Upper lobe of left lung (tissue), 4 donors: ENCODE data around the gene OR5AU1.

Experiments
- POLR2A ChIP-seq, 4 donors: fragments of 450-650 bp; IDR thresholded peaks; one replicate each; pipeline ENCODE4 v1.5.1; 2016 to 2017; ENCODE audit warnings: antibody characterized with exemption in 4 of 4, mild to moderate bottlenecking in 2 of 4
- POLR2AphosphoS5 ChIP-seq, 2 donors: sonication (generic); formaldehyde crosslinking; IDR thresholded peaks; one replicate each; pipeline ENCODE4 v1.5.1; 2017; ENCODE audit warnings: antibody characterized with exemption in 2 of 2
- TF ChIP-seq, protein P1 (sequence below), 6 experiments: fragments of 450-650 bp in 4 of 6; fragments of 200-600 bp in 2 of 6; sonication (generic) in 2 of 6; IDR thresholded peaks; one replicate each; pipeline ENCODE4 v1.5.1; 2016 to 2019; ENCODE audit warnings: antibody characterized with exemption in 6 of 6

GRCh38 chr14:21142357-21142756, 13.5 kb downstream of the OR5AU1 start:
- TF ChIP-seq, protein P1, sequence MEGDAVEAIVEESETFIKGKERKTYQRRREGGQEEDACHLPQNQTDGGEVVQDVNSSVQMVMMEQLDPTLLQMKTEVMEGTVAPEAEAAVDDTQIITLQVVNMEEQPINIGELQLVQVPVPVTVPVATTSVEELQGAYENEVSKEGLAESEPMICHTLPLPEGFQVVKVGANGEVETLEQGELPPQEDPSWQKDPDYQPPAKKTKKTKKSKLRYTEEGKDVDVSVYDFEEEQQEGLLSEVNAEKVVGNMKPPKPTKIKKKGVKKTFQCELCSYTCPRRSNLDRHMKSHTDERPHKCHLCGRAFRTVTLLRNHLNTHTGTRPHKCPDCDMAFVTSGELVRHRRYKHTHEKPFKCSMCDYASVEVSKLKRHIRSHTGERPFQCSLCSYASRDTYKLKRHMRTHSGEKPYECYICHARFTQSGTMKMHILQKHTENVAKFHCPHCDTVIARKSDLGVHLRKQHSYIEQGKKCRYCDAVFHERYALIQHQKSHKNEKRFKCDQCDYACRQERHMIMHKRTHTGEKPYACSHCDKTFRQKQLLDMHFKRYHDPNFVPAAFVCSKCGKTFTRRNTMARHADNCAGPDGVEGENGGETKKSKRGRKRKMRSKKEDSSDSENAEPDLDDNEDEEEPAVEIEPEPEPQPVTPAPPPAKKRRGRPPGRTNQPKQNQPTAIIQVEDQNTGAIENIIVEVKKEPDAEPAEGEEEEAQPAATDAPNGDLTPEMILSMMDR (IDR thresholded peaks at IDR 0.05) = no peak
- no peak for TF ChIP-seq POLR2AphosphoS5 (IDR thresholded peaks at IDR 0.05)
- TF ChIP-seq POLR2A (IDR thresholded peaks at IDR 0.05) = no peak
